B cell (primary cell): Measurements from ENCODE around the gene NPPA.

Experiments
- CTCF ChIP-seq: fragments of 200-600 bp; IDR thresholded peaks from one replicate; pipeline ENCODE4 v1.8.0; 2022; ENCODE audit warnings: antibody characterized with exemption, mild to moderate bottlenecking
- EZH2 ChIP-seq: IDR thresholded peaks from 2 replicates; pipeline ENCODE4 v1.6.1; 2012; ENCODE audit warnings: borderline replicate concordance, low read depth, mild to moderate bottlenecking, moderate library complexity, low read length; ENCODE audit not compliant: insufficient read depth, poor library complexity, severe bottlenecking

- TF ChIP-seq EZH2 (no peak), CTCF (no peak)
Observed at GRCh38 chr1:11877074-11877473, 29.5 kb upstream of the NPPA start.
